GM21381 (cell line): ENCODE measurements around the gene RUNX2.

Source experiments
- ATAC-seq: cut with Tn5 transposase; IDR thresholded peaks from one replicate; pipeline ENCODE4 v1.9.1; 2021; ENCODE audit warnings: mild to moderate bottlenecking, moderate library complexity; ENCODE audit not compliant: unreplicated experiment

Gene RUNX2

DNA sequence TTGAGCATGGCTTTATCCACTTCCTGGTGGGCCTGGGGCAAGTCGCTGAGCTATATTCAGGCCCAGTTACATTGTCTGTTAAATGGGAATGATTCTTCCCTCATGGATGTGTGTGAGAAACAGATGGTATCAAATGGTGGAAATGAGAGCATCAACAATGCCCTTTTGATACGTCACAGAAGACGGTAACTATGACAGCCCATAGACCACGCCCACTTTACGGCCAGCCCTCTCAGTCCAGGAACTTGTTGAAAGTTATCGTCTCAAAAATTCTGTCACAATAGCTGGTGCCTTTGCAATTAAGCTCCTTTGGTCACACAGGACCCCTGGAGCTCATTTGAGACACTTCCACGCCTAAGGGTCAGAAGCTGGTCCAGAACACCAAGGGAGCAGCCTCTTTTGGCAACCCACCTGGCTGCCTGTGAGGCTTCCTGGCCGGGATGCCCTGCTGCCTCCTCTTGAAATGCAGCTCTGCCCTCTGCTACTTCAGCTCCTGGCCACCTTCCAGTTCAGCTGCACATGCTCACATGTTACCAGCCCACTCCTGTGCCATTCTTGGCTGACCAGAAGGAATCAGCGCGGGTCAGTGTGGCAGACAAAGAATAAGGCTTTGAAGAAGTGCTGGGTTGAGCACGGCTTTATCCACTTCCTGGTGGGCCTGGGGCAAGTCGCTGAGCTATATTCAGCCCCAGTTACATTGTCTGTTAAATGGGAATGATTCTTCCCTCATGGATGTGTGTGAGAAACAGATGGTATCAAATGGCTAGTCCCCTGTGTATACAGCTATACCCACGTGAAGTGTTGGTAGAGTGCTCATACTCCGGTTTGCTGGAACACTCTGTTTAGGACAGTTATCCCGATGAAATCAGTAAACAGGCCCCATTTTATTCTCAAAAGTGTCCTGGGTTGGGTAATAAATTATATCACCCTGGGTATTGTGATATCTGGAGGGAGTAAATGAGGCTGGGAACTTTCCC is 248.8 kb downstream of the RUNX2 start:
- ATAC-seq, result no peak

- no peak for ATAC-seq
Observed at GRCh38 chr6:45577836-45578504, 249.8 kb downstream of the RUNX2 start.

GRCh38 chr6:45584127-45584526 is 256.0 kb downstream of the RUNX2 start:
- ATAC-seq, result no peak

DNA sequence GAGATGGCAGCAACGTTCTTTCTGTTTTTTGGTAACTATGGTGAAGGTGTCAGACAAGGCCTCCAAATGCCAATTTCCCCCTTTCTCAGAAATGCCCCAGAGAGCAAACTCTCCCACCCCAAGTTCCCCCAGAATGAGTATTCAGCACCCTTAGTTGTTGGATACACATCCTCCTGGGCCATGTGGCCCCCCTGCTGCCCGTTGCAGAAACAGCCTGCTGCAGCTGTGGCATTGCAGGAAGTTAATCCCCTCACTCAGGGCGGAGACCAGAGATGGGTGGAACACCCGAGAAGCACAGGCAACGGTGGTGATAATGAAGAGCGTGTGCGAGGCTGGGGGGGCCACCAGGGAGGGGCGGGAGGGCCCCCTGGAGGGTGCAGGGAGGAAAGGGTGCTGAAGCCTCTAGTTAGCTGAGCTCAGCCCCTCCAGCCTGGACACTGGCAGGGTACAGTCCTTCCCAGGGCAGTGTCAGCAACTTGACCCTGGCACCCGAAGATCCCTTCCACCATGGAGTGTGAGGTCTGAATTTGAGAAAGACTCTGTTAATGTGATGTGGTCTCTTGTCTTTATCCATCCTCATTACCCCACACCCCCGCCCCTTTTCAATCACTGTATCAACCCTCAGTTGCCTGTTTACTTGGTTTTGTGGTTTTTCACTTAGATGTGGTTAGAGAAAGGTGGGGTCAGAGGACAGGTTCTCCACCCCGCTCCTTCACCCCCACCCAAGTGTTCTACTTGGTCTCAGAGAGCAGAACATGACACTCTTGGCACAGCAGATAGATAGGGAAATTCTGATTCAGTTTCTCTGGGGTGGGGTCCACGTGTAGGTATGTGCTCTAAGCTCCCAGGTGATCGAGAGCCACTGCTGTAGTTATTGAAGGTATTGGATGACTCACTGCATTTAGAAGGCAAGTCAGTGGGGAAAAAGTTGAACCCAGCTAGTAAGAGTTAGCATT is 258.4 kb downstream of the RUNX2 start:
- no peak for ATAC-seq

DNA sequence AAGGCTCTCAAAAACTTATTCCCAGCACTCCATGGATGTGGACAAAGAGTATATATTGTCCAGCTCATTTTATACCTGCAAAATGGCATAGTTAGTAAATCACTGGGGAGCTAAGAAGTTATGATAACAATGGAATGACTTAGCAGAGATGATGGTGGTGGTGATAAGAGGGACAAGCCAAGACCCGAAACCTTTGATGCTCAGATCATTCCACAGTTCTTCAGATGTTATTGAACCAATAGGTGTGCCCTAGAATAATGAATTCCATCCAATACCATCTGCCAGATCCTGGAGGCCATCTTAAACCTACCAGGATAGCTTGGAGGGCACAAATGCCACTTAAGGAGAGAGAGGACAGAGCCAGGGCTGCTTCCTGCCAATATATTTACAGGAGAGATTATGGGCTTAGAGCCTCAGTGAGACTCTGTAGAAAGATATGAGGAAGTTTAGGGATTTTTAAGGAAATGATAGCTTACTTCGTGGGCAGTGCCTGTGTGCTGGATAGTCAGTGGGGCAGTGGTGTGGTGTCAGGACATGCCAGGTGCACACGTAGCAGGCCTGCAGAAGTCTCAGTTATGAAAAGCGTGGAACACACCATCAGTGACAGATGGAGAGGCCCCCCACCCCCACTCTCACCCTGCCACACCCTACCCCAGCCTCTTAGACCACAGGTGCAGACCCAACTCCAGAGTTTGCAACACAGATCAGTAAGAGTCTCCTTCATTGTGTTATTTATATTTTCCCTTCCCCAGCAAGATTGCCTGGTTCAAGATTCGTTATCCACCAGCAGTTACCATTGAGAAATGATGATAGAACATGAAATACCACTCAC is 259.3 kb downstream of the RUNX2 start:
- ATAC-seq, result no peak

GRCh38 chr6:45589367-45589766 is 261.2 kb downstream of the RUNX2 start:
- no peak for ATAC-seq

GRCh38 chr6:45590226-45590625 is 262.1 kb downstream of the RUNX2 start:
- no peak for ATAC-seq

- ATAC-seq, result no peak
Observed at GRCh38 chr6:45590696-45591184, 262.6 kb downstream of the RUNX2 start.

GRCh38 chr6:45591306-45591705 is 263.2 kb downstream of the RUNX2 start:
- ATAC-seq, result no peak

GRCh38 chr6:45591890-45592289 is 263.8 kb downstream of the RUNX2 start:
- ATAC-seq, result no peak

GRCh38 chr6:45592991-45593390 is 264.9 kb downstream of the RUNX2 start:
- ATAC-seq, result no peak

DNA sequence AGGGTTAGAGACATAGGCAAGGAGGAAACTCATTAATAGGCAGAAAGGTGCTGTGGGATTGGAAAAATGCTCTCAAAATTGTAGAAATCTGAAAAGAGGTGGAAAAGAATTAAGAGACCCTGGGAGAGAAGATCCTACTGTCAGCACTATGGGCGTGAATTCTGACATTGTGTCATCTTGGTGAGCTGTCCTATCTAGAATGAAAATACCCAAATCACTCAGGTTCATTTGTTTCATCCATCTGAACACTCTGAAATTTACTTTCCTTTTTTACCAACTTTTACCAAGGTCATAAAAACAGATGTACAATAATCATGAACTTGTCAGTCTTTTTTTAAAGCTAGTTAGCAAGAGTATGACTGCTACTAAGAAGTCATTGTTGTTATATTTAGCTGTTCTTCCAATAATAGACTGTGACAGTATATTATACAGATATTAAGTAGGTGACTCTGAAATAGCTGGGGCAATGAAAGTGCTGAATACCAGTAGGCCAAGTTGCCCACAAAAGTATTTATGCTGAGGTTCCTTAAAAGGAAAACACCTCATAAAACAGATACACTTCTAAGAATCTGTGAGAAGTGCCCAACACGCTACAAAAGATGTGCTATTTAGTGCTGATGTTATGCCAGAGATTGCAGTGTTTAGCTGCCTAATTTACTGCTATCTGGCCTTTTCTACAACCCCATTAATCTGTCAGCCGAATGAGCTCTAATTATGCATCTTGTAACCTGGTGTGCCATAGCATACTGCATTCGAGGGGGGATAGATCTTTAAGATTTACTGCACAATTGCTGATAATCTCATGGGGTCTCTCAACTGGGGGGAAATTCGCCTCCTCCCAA is 267.1 kb downstream of the RUNX2 start:
- no peak for ATAC-seq

DNA sequence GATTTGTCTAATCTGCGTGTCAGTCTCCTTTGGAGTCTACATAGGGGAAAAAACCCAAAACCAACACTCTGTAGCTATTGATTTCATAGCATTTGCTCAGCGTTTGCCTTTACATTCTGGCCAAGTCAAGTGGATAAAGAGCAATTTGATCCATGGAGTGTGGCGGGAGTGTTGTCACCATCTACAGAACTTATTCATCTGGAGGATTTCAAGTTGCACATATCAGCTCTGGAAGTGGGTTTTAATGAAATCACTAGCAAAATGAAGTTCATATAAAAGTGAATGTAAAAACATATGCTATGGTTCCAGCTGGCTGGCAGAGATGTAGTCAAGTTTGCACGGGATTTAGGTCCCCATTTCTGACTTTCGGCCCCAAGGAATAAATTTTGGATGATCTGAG is 269.3 kb downstream of the RUNX2 start:
- no peak for ATAC-seq

DNA sequence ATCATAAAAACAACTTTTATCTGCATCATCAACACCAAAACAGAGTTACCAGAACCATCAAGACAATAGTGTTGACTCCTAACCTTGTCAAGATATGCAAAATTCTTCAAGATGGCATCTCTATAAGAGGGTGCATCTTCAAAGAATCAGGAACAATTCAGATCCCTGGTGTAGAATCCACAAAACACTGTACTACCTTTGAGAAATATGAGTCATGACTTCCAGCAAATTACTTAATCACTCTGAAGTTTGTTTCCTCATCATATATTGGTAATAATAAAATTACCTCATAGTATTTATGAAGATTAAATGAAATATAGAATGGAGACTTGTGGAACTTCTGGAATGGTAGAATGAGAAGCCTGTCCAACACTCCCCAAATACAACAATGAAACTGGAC is 270.9 kb downstream of the RUNX2 start:
- ATAC-seq, result no peak

DNA sequence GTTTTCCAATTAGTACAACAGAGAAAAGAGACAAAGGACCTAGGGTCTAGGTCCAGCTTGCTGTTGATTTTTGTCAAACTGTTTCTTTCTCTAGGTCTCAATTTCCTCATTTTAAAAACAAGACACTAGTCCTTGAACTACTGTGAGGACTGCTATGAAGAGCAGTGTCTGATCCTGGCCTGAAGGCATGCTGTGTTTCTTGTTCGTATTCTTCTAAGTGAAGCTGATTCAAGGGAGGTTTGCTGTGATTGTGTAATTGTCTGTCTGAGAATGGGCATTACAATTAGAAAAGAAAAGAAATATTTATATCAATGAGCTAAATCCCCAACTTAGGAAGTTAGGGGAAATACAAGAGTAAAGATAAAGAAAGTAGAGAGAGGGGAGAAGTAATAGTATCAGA is 277.8 kb downstream of the RUNX2 start:
- ATAC-seq, result no peak

DNA sequence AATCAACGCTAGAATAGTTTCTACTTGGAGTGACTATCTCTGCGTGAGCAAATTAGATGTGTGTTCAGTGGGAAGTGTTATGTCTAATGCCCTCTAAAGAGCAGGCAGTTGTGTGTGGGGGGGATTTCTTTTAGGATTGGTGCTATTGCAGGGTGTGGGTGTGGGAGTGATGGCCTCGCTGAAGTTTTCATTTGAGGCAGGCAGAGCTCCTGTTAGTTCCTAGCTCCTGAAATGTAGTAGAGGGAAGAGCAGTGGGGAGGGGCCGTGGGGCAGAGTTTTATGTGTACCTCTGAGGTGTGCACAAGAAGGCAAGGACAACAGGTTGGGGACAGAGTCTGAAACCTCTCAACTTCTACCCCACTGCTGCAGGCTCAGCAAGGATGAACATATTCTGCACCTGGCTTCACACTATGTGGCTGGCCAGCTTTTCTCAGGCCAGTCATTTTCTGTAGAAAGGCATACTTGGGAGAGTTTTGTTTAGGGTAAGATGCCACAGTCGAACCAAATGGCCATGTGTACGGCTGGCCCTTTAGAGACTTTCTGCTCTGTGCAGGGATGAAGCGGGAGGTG is 278.8 kb downstream of the RUNX2 start:
- ATAC-seq, result no peak

GRCh38 chr6:45607798-45608197 is 279.7 kb downstream of the RUNX2 start:
- no peak for ATAC-seq

DNA sequence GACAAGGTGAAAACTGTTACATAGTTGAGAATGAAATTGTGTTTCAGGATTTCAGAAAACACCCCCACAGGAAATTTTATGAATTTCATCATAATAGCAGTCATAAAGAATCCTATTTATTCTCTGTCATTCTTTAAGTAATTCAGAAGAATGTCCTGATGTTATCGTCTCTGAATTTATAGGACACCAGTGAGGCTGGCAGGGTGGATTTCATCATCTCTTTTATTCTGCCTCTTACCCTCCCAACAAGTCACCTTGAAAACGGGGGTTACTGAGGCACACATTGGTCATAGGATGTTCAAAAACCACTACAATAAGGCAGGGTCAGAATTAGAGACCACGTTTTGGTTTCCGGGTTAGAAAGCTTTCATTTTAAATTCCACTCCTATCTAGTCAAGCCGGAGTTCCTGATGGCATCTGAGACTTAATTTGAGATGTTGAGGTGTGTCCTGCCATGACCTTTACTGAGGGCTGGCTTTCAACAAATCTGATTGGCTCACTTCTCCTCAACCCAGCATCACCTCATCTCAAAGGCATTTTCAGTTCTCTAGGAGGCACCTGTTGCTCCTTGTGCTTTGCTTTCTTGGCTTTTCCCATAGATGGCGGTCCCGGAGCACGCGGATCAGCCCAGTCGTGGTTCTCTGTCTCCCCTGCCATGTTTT is 280.3 kb downstream of the RUNX2 start:
- ATAC-seq, result no peak
